HG03571 (cell line): ENCODE measurements around the gene LMNB1.
A peak's percentile ranks its signal among the peaks of the same experiment; 100 is the strongest.

Experiments
- ATAC-seq: cut with Tn5 transposase; IDR thresholded peaks from one replicate; pipeline ENCODE4 v1.9.1; 2021; ENCODE audit not compliant: unreplicated experiment

LMNB1 gene

DNA sequence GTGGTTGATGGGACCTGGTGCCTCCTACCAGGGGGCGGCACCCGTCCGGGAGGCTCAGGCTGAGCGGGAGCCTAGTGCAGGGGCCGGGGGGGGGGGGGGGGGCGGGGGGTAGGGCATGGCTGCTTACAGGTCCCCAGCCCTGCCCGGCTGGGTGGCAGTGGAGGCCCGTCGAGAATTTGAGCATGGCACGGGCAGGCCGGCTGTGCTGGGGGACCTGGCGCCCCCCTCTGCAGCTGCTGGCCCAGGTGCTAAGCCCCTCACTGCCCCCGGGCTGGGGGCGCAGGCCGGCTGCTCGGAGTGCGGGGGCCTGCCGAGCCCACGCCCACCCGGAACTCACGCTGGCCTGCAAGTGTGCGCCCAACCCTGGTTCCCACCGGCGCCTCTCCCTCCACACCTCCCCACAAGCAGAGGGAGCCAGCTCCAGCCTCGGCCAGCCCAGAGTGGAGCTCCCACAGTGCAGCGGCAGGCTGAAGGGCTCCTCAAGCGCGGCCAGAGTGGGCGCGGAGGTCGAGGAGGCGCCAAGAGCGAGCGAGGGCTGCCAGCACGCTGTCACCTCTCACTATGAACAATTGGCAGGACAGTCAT lies 77.7 kb downstream of the LMNB1 start:
- no peak for ATAC-seq

DNA sequence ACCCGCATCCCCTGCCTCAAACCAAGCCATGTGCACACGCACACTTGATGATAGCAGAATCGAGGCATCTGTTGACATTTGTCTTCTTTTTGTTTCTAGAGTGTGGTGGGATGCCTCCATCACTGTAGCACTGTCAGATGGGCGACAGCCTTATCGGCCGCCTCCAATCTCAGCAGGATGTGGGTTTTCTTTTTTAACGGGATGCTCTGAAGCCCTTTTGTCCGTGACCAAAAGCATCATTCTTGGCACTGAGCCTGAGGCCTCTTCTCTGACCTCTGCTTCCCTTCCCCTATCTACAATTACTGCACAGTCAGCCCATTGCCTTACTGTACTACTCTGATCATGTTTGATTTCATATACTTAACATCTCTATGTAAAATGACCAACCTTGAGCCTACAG lies 78.3 kb downstream of the LMNB1 start:
- no peak for ATAC-seq

DNA sequence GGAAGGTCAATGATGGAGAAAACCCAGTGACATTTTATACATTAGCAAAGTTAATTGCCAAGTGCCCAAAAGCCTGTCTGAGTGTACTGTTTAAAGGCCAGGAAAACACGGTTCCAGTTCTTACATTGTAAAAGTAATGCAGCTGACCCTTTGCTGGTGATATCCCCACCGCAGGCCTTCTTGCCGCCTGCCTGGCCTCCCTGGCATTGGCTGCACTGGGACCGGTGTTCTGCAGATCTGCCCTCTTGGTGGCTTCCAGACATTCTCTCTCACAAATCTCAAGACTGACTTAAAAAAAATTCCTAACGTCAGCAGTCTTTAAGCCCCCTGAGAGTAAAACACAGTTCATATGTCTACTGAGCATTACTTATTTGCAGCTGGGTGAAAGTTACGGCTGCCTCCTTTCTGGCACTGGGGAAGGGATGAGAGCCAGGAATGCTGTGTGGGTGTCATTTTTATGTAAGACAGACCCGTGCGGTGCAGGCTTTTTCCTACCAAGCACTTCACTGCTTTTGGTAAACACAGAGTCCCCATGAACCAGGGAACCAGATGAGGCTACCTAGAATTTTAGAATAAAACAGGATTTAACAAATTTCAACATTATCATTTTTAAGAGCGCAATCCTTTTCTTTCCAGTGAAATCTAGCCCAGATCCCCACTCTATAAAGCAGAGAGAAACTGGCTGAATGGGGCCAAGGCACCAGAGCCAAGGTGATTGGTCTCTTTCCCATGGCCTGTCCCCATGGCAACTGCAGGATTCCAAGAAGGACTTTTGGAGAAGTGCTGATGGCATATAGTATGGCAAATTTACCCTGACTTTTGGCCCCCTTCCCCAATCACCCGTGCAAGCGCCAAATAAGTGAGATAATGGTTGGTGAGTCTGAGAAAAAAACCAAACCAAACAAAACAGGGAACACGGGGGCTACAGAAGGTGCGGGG lies 80.8 kb downstream of the LMNB1 start:
- ATAC-seq = no peak

DNA sequence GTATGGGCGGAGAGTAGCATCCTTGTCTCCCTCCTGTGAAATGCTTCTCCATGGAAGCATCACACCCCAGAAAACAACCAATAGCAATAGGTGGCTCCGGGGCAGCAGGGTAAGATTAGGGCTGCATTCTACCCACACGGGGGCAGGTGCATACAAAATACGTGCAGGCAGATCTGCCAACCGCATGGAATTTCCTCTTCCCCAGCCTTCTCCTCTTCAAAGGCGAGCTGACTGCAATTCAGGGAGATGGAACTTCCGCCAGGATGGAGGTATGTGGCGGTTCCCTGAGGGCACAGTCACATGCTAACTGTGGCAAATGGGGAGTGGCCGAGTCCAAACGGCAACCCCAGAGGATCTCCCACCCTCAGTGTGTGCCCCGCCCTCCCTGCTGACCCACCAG lies 81.5 kb downstream of the LMNB1 start:
- ATAC-seq = no peak

DNA sequence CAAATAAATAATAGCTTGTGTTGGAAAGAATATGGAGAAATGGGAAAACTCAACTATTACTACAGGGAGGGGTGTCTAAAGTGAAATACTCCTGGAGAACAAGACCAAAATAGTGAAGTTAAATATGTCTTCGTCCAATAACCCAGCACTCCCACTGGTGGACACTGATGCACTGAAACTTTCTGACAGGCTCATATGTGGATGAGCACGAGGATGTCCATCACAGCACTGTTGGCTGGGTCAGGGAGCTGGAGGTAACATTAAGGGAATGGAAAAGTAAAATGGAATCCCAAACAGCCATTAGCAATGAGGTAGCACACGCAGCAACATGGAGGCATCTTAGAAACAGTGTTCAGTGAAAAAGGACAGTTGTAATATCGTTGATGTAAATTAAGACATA lies 86.5 kb downstream of the LMNB1 start:
- no peak for ATAC-seq

DNA sequence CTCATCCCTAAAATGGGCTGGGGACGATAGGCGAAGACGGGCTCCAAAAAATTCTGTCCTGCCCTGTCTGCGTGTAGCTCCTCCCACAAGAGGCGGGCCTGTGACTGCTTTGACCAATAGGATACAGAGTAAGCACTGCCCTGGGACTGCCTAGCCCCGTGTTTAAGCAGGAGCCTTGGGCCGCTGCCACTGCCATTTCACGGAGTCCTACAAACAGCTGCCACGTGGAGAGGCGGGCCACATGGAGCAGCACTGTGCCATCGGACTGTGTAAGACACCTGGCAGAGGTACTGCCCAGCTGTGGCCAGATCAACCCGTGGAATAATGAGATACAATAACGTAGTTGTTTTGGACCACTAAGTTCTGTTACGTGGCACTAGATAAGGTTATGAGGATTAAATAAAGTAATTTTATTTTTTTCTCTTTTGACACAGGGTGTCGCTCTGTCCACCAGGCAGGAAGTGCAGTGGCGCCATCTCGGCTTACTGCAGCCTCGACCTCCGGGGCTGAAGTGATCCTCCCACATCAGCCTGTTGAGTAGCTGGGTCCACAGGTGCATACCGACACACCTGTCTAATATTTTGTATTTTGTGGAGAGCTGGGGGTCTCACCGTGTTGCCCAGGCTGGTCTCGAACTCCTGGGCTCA lies 87.2 kb downstream of the LMNB1 start:
- no peak for ATAC-seq

DNA sequence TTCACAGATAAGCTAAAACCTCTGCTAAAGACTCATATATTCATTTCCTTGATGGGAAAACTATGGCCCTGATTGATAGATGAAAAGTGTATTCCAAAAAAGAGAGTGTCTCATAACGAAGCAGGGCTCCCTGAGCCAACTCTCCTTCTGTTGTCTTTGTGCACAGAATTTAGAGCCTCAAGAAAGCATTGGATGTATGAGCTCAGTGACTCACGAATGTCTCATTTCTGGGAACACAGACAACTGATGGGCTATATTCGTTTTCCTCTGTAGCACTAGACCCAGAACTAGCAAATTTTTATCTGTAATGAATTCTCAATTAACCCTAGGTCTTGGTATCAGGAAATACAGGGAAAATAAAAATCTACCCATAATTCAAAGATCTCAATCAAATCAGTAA lies 88.4 kb downstream of the LMNB1 start:
- ATAC-seq = no peak

DNA sequence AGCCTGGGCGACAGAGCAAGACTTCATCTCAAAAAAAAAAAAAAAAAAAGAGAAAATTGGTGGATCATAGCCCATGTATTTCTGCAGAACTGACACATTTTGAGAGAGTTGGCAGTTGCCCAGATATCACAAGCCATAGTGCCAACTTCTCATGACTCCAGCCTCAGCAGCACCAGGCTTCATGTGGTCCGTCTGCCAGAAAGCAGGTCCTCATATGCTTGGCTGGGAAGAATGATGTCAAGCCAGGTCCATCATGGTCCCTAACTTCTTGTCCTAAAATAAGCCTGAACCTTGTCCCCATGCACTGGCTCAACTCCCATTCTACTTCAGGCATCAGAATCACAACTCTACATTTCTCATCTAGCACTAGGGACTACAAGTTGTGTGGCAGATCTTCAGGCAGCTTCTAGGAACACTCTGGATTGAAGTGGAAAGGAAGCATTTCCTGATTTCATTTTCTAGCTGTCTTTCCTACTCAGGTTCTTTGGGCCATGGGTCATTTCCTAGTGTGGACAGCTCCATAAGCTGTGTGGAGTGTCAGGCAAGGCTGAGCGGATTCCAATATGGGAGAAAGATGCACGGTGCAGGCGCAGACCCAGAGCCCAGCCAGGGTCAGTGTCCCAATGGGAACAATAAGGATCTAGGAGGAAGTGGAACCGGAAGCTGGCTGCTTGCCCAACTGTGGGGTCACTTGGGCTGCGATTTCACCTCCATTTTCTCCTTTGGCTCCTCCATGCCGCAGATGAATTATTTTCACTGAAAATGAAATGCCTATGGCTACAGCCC lies 90.1 kb downstream of the LMNB1 start:
- no peak for ATAC-seq

DNA sequence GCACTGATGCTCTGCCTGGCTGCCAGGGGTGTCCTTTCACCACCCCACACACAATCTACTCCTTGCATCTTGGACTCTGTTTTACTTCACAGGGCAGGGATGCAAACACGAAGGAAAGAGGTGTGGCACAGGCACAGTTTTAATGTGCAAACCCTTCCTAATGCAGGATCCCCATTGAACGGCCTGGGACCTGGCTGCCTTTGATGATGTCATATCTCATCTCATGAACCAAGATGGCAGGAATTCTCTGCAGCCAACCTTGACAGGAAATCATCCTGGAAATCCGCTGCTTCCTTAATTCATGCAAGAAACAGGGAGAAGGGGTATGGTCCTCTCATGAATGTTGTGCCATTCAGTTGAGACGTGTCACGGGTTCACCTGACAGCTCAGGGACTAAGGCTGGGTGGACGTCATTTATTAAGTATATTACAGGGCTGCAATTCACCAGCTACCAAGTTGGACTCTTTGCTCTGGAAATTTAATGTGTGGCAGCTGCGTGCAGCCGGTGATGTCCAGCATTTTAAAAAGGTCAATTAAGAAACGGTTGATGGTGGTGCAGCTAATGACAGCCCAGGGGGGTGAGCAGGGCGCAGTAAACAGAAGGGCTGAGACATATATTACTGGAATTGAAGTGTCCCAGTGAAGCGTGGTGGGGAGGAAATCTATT lies 91.5 kb downstream of the LMNB1 start:
- no peak for ATAC-seq

DNA sequence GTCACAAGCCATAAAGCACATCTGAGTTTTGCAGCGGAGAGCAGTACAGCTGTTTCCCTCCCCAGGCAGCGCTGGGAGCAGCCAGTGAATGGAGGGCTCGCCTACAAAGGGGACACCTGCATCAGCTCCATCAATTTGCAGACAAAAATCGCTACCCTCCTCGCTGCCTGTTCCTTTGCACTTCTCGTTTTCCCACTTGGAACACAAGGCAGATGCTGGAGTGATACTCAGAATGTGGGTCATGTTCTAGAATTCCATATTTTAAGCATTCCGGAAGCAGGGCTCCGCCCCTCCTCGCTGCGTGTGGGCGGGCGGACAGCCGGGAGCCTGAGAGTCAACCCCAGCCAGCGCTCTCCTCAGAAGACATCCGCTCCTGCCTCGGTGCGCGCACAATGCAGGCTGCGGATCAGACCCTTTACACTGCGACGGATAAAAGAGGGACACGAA lies 92.1 kb downstream of the LMNB1 start:
- peak; percentile 54 for ATAC-seq

DNA sequence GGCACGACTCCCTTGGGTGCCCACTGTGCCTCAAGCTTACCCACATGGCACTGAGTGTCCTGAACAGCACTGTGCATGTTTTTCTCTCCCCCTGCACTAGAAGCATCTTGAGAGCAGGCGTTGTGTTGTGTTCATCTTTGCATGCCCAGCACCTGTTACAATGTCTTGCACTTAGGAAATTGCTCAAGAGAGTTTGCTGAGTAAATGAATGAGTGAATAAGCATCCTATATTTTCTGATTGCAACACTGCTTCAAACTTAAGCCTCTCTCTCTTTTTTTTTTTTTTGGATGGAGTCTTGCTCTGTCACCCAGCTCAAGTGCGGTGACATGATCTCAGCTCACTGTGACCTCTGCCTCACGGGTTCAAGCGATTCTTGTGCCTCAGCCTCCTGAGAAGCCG lies 94.5 kb downstream of the LMNB1 start:
- ATAC-seq = no peak

DNA sequence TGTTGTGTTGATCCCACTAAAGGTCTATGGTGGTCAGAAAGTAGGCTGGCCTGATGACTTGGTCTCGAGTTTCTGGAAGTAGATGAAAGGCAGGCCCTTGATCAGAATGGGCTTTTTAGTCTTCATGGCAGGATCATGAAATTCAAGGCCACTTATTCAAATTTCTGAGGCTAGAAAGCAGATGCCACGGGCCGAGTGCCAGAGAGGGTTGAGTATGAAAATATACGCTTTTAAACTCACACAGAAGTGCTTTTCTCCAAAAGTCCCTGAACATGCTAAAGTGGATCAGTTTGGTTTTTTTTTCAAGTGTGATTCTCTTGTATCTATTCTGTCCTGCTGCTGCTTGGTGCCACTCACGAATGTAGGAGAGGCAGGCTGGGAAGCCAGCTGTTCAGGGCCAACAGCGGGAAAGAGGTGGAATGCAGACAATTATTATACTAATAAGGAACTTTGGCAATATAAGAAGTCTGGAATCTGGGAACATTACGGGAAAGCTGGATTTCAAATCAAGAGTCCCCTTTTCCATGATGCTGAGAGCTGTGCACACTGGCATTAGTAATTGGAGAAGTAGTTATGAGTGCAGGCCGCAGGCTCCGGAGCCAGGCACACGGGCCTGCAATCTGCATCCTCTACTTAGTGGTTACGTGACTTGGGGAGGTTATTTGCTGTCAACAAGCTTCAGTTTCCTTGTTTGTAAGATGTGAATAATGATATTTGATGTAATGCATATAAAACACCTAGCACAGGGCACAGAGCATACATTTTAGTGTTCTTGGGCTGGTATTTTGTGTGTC lies 95.8 kb downstream of the LMNB1 start:
- no peak for ATAC-seq

DNA sequence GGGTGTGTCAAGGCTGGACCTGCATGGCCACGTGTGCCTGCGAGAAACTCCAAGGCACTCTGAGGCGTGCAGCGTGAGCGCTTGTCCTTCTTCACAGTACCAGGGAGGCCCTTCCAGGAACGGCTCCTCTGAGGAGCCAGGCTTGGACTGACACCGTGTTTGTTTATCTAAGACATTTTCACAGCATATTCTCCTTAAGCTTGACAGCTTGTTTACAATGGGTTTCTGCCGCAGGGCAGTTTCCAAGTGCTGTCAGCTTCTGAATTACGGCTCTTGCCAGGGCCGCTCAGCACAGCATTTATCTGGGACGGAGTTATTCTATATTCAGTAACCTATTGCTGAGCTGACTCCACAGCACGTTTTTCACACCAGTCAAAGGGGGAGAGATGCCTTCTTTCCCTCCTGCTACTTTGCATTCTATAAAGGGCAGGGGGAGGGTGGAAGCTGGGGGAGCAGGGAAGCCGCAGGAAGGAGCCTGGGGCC lies 98.4 kb downstream of the LMNB1 start:
- ATAC-seq = no peak

DNA sequence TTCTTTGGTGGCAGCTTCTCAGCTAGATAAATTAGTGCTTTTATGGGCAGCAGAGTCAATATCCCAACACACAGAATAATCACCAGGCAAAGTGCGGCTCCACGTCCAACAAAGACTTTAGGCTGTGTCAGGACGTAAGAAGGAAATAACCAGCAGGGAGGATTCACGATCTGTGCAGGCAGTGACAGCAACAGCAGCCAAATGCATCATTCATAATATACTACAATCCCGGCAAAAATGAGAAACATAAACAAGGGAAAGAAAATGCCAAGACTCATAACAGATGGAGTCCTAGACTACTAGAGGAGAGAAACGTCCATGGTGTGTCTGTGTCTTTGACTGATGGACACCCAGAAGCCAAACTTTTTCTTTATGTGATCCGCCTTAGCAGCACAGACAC lies 100.7 kb downstream of the LMNB1 start:
- ATAC-seq = no peak

DNA sequence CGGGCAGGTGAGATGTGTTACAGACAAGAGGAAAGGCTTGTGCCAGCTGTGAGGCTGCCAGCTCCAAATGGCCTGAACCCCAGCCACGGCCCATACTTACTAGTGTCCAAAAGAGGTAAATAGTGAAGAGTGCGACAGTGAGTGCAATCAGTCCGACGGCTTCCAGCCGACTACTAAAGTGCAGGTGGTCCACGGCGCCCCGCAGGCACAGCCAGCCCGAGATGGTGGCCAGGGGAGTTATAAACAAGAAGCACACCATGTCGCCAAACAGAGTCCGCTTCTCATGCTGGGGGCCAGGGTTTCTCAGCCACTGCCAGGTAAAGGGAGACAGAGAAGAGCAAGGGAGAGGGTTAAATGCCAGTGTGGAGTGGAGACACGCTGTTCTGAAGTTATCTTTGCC lies 101.1 kb downstream of the LMNB1 start:
- no peak for ATAC-seq

DNA sequence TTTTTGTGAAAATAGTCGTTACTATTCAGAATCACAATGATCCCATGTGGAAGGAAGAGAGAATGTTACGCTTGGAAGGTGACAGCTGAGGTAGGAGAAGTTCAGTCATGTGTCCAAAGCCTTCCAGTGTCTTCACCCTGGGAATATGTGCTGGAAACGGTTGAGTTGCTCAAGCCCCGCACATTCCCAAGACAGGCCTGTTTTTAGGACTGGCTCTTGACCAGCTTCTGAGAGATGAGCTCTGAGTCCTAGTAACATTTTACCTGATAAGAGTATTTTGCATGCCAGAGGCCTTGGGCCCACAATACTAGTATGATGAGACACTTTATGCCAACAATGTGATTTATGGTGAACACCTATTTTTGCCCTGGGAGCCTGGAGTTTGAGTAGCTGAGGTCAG lies 101.7 kb downstream of the LMNB1 start:
- ATAC-seq = no peak

DNA sequence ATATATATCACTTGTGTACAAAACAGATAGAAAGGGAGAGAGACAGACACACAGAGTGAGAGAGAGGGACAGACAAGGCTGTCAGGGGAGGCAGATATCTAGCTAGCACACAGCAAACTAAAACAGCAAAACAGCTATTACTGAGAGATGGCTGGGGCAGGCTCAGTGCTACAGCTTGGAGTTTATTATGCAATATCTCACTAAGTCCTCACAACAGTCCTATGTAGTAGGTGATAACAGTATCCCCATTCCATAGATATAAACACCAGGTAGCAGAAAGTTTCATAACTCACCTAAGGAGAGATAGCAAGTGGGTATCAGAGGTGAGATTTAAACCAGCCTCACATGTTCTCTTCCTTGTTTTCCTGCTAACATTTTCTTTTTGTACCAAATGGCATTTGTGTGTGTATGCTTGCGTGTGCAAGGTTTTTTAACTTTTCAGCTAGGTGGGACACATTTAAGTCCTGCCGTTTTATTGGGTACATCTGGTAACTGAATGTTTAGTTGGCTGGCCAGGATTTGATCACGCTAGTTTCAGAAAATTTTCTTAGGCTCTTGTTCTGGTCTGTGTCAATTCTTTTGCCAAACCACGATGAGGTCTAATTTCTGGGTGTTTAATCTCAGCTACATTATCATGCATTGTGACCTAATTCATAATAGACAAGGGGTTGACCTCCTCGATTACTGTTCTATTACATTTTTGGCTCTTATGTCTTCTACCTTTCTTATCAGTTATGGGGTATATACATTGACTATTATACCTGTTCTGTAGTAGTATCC lies 105.1 kb downstream of the LMNB1 start:
- ATAC-seq = no peak

DNA sequence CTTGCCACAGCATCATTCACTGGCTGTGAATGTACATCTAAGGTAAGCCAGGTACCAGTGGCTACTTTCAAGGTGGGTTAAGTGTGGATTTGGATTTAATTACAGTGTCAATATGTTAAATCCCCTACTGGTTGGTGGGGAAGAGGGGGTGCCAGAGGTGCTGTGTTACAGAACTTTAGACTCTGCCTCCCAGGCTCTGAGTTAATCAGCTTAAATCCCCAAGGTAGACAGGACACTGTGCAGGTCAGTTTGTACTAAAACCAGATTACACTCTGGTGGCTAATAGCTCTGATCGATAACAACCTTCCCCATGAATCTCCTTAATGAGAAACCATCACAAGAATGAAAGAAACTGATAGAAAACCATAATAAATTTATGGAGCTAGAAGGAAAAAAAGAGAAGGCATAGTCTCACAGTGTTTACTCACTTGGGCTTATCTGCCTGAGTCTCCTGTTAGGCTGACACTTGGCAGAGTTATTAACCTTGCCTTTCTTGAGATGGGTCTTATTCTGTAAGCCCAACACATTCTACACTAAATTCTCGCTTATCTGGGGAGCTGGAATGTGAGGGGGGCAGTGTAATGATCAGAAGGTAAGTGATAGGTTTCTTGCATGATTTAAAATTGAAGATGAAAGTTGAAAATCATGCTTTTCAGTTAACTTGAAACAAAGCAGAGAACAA lies 106.8 kb downstream of the LMNB1 start:
- no peak for ATAC-seq
